ENCODE data around the gene EFCAB7. TPM values are rescaled to one million over a fixed set of nuclear protein-coding genes. Genes with fewer than 3 reads are reported as not detected.

The EFCAB7 gene
- total and polyA plus RNA-seq, 2 of the 13 experiments (the other 11 are each of a cell fraction or from before 2014, with no cell fraction given): 1.7 to 5.4 TPM

DNA sequence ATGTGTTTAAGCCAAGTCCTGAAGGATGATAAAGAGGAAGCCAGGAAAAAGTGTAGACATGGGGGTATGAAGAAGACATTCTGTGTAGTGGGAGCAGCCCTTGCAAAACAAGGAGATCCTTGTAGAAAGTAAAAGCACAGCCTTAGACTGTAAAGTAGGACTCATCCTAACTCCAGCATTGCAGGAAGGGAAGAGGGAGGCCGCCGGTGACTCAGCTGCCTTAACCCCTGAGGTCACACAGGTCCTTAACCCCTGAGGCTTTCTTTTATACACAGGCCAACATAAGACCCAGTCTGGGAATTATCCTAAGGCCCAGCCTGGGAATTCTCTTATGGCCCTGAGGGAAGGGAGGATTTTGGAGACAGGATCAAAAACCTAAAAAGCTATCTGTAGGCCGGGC is 87.9 kb downstream of the EFCAB7 start:
- FAIRE-seq (no peak), ATAC-seq (no peak), DNase-seq (ENCODE audit: low spot score) (no peak)
- intact Hi-C loops (cut with micrococcal nuclease; ENCODE audit: unreplicated experiment): loop anchor here (10.0 kb wide), 1 partner anchor 64 kb away; no protein-coding TSS in a partner anchor
- peaks cover 6% of the 10 kb centered on the region; the same call in 1 of the 2 replicates for H4K20me1 ChIP-seq (ENCODE audit: insufficient read depth, low read length)
- CTCF ChIA-PET (ENCODE audit: low intra/inter-chr PET ratio, low total read pairs): no interaction called here
- H3K9me3 ChIP-seq (ENCODE audit: low read length): no peaks in the 10 kb centered on the region
- H3K79me2 ChIP-seq (ENCODE audit: insufficient read depth, low read length): peaks cover 41% of the 10 kb centered on the region
- H3K4me1 ChIP-seq (ENCODE audit: insufficient read depth, low read length): peaks cover 56% of the 10 kb centered on the region
- no peak overlapping the region for H3K27ac ChIP-seq (ENCODE audit: extremely low read length, insufficient read depth, low read length)
- no peaks in the 10 kb centered on the region for H3K27me3 ChIP-seq (ENCODE audit: control insufficient read depth in 1 of 2, insufficient read depth in 2 of 2, low read length in 2 of 2)
- H3K4me3 ChIP-seq (replicated peaks in 1 of 3; ENCODE audit: insufficient read depth in 1 of 3, low read depth in 2 of 3, low read length in 3 of 3): no peak overlapping the region
- H3K4me2 ChIP-seq (ENCODE audit: low read depth, low read length): no peak overlapping the region
- BruUV-seq (replicated peaks): no TSS peak
- TF ChIP-seq FOSL2 (CRISPR knock-in tag; IDR thresholded peaks at IDR 0.05) (0 out of 2 replicates have a peak, but pooled peaks have one; percentile 18), ZNF747 (CRISPR knock-in tag; IDR thresholded peaks at IDR 0.05; ENCODE audit: borderline replicate concordance) (no peak)
- TF ChIP-seq, protein P1, sequence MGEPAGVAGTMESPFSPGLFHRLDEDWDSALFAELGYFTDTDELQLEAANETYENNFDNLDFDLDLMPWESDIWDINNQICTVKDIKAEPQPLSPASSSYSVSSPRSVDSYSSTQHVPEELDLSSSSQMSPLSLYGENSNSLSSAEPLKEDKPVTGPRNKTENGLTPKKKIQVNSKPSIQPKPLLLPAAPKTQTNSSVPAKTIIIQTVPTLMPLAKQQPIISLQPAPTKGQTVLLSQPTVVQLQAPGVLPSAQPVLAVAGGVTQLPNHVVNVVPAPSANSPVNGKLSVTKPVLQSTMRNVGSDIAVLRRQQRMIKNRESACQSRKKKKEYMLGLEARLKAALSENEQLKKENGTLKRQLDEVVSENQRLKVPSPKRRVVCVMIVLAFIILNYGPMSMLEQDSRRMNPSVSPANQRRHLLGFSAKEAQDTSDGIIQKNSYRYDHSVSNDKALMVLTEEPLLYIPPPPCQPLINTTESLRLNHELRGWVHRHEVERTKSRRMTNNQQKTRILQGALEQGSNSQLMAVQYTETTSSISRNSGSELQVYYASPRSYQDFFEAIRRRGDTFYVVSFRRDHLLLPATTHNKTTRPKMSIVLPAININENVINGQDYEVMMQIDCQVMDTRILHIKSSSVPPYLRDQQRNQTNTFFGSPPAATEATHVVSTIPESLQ (CRISPR knock-in tag; conservative IDR thresholded peaks at IDR 0.05): no peak
- TF ChIP-seq, protein P2, sequence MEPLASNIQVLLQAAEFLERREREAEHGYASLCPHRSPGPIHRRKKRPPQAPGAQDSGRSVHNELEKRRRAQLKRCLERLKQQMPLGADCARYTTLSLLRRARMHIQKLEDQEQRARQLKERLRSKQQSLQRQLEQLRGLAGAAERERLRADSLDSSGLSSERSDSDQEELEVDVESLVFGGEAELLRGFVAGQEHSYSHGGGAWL (CRISPR knock-in tag; IDR thresholded peaks at IDR 0.05): no peak
- 86% methylated on average over 3 of the region's 3 CpGs for WGBS (ENCODE audit: low lambda C conversion rate)
- POLR2A ChIA-PET: interaction anchor here (1.4 kb wide), 1 partner anchor 30 kb away, joined by 4 read pairs; no protein-coding TSS in a partner anchor
- in situ Hi-C loops (cut with HindIII; ENCODE audit: extremely low pct_ligation_motif_present, low pct_unique_long_range_greater_than_20kb): loop anchor here (25.0 kb wide), 1 partner anchor 301 kb away; no protein-coding TSS in a partner anchor
- H3K9ac ChIP-seq (ENCODE audit: insufficient read depth, low read depth, low read length): no peak overlapping the region
- peaks cover 4 to 14% of the 10 kb centered on the region in 2 experiments; a peak in 3 of 5 replicates for H3K36me3 ChIP-seq (replicated peaks in 1 of 2; ENCODE audit: control insufficient read depth in 1 of 2, insufficient read depth in 2 of 2, low read length in 2 of 2)
- H2AFZ ChIP-seq (ENCODE audit: low read length): no peak overlapping the region

DNA sequence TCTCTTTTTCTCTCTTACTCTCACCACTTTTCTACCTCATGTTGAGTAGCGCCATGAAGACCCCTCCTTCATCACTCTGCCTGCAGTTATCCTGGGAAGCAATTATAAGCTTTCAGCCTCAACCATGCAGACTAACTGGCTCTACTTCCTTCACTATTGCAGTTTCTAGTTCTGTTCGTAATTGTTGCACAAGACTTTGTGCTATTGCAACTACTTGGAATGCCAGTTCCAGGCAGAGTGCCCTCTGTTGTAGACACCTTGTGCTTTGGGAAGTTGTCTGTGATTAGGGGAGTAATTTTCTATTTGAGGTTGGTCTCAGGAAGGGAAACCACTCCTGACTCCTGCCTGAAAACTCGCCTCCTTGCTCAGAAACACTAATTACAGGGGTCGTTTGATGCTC is 89.2 kb downstream of the EFCAB7 start:
- Histone ChIP-seq H3K27me3 (ENCODE audit: control insufficient read depth in 1 of 2, insufficient read depth in 2 of 2, low read length in 2 of 2) (no peaks in the 10 kb centered on the region), H3K4me3 (replicated peaks in 1 of 3; ENCODE audit: insufficient read depth in 1 of 3, low read depth in 2 of 3, low read length in 3 of 3) (no peak overlapping the region), H3K4me2 (ENCODE audit: low read depth, low read length) (no peak overlapping the region), H2AFZ (ENCODE audit: low read length) (no peak overlapping the region), H3K79me2 (ENCODE audit: insufficient read depth, low read length) (peaks cover 45% of the 10 kb centered on the region), H3K27ac (ENCODE audit: extremely low read length, insufficient read depth, low read length) (peak overlapping the region; percentile 15), H4K20me1 (ENCODE audit: insufficient read depth, low read length) (peaks cover 6% of the 10 kb centered on the region; the same call in 1 of the 2 replicates), H3K9ac (ENCODE audit: insufficient read depth, low read depth, low read length) (no peak overlapping the region), H3K36me3 (replicated peaks in 1 of 2; ENCODE audit: control insufficient read depth in 1 of 2, insufficient read depth in 2 of 2, low read length in 2 of 2) (peaks cover 5 to 11% of the 10 kb centered on the region in 2 experiments; a peak in 3 of 5 replicates), H3K9me3 (ENCODE audit: low read length) (no peaks in the 10 kb centered on the region), H3K4me1 (ENCODE audit: insufficient read depth, low read length) (peaks cover 69% of the 10 kb centered on the region)
- intact Hi-C loops (cut with micrococcal nuclease; ENCODE audit: unreplicated experiment): loop anchor here (10.0 kb wide), 1 partner anchor 62 kb away; no protein-coding TSS in a partner anchor
- ATAC-seq (no peak), FAIRE-seq (no peak), DNase-seq (ENCODE audit: low spot score) (no peak)
- POLR2A ChIA-PET: no interaction called here
- CTCF ChIA-PET (ENCODE audit: low intra/inter-chr PET ratio, low total read pairs): no interaction called here
- no TSS peak for BruUV-seq (replicated peaks)
- in situ Hi-C loops (cut with HindIII; ENCODE audit: extremely low pct_ligation_motif_present, low pct_unique_long_range_greater_than_20kb): loop anchor here (25.0 kb wide), 1 partner anchor 300 kb away; no protein-coding TSS in a partner anchor
- WGBS (ENCODE audit: low lambda C conversion rate): 84% methylated on average over 4 of the region's 4 CpGs
- no peak for TF ChIP-seq ZSCAN30 (CRISPR knock-in tag; IDR thresholded peaks at IDR 0.05)
- TF ChIP-seq CEBPG (CRISPR knock-in tag; IDR thresholded peaks at IDR 0.05): peak; percentile 50; the same call in 1 of the 2 replicates
- TF ChIP-seq, protein P3, sequence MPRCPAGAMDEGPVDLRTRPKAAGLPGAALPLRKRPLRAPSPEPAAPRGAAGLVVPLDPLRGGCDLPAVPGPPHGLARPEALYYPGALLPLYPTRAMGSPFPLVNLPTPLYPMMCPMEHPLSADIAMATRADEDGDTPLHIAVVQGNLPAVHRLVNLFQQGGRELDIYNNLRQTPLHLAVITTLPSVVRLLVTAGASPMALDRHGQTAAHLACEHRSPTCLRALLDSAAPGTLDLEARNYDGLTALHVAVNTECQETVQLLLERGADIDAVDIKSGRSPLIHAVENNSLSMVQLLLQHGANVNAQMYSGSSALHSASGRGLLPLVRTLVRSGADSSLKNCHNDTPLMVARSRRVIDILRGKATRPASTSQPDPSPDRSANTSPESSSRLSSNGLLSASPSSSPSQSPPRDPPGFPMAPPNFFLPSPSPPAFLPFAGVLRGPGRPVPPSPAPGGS (CRISPR knock-in tag; IDR thresholded peaks at IDR 0.05): no peak
- TF ChIP-seq, protein P4, sequence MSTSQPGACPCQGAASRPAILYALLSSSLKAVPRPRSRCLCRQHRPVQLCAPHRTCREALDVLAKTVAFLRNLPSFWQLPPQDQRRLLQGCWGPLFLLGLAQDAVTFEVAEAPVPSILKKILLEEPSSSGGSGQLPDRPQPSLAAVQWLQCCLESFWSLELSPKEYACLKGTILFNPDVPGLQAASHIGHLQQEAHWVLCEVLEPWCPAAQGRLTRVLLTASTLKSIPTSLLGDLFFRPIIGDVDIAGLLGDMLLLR (CRISPR knock-in tag; IDR thresholded peaks at IDR 0.05): no peak
- TF ChIP-seq, protein P5, sequence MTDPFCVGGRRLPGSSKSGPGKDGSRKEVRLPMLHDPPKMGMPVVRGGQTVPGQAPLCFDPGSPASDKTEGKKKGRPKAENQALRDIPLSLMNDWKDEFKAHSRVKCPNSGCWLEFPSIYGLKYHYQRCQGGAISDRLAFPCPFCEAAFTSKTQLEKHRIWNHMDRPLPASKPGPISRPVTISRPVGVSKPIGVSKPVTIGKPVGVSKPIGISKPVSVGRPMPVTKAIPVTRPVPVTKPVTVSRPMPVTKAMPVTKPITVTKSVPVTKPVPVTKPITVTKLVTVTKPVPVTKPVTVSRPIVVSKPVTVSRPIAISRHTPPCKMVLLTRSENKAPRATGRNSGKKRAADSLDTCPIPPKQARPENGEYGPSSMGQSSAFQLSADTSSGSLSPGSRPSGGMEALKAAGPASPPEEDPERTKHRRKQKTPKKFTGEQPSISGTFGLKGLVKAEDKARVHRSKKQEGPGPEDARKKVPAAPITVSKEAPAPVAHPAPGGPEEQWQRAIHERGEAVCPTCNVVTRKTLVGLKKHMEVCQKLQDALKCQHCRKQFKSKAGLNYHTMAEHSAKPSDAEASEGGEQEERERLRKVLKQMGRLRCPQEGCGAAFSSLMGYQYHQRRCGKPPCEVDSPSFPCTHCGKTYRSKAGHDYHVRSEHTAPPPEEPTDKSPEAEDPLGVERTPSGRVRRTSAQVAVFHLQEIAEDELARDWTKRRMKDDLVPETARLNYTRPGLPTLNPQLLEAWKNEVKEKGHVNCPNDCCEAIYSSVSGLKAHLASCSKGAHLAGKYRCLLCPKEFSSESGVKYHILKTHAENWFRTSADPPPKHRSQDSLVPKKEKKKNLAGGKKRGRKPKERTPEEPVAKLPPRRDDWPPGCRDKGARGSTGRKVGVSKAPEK (CRISPR knock-in tag; IDR thresholded peaks at IDR 0.05; ENCODE audit: borderline replicate concordance): no peak
- TF ChIP-seq MATR3 (CRISPR knock-in tag; IDR thresholded peaks at IDR 0.05): no peak
